H4 (cell line): Measurements from ENCODE around the gene PHF11. TPM values are rescaled to one million over a fixed set of nuclear protein-coding genes. Genes with fewer than 3 reads are reported as not detected.

ENCODE experiments used
- DNase-seq: peaks from one replicate; pipeline ENCODE4 v3.0.0-alpha.2; 2015; ENCODE audit warnings: low spot score
- total RNA-seq: library from RNA; depleted of rRNA; stranded (reverse); fragments of >200 nt; shearing (Covaris generic); gene quantifications from 2 replicates; pipeline ENCODE4 v1.2.3, GENCODE V29; 2014; rRNA removed

Gene PHF11
- total RNA-seq, result 9.0 and 13.6 TPM in 2 replicates

GRCh38 chr13:49495783-49496762, at the start of gene PHF11:
TSS of gene PHF11 (plus strand) at chr13:49495953. CDS start at chr13:49496002, 49 bp downstream.
- peak; percentile 59 for DNase-seq

GRCh38 chr13:49446473-49446872, 49.3 kb upstream of the PHF11 start:
- DNase-seq, result no peak

- DNase-seq, result no peak
Measured at GRCh38 chr13:49448753-49449152, 47.0 kb upstream of the PHF11 start.

GRCh38 chr13:49450105-49450819, 45.5 kb upstream of the PHF11 start:
- DNase-seq, result no peak

- no peak for DNase-seq
Measured at GRCh38 chr13:49452725-49453457, 42.9 kb upstream of the PHF11 start.

- no peak for DNase-seq
Measured at GRCh38 chr13:49453465-49453864, 42.3 kb upstream of the PHF11 start.

- peak; percentile 68 for DNase-seq
Measured at GRCh38 chr13:49454388-49455006, 41.3 kb upstream of the PHF11 start.

- no peak for DNase-seq
Measured at GRCh38 chr13:49455007-49455398, 40.8 kb upstream of the PHF11 start.

GRCh38 chr13:49456156-49456555, 39.6 kb upstream of the PHF11 start:
- DNase-seq, result no peak

GRCh38 chr13:49457221-49457620, 38.5 kb upstream of the PHF11 start:
- DNase-seq, result no peak

GRCh38 chr13:49459580-49459979, 36.2 kb upstream of the PHF11 start:
- no peak for DNase-seq

GRCh38 chr13:49464085-49464484, 31.7 kb upstream of the PHF11 start:
- no peak for DNase-seq

GRCh38 chr13:49464621-49465325, 31.0 kb upstream of the PHF11 start:
- DNase-seq, result peak; percentile 66

GRCh38 chr13:49466292-49466838, 29.4 kb upstream of the PHF11 start:
- DNase-seq, result no peak

- DNase-seq, result no peak
Measured at GRCh38 chr13:49472186-49472585, 23.6 kb upstream of the PHF11 start.

GRCh38 chr13:49476529-49476928, 19.2 kb upstream of the PHF11 start:
- DNase-seq, result no peak

GRCh38 chr13:49481788-49482187, 14.0 kb upstream of the PHF11 start:
- DNase-seq, result no peak

GRCh38 chr13:49488563-49488962, 7.2 kb upstream of the PHF11 start:
- DNase-seq, result no peak

- no peak for DNase-seq
Measured at GRCh38 chr13:49494645-49495044, 1.1 kb upstream of the PHF11 start.

- DNase-seq, result peak; percentile 17
Measured at GRCh38 chr13:49496837-49497236, 1.1 kb downstream of the PHF11 start.

- no peak for DNase-seq
Measured at GRCh38 chr13:49497272-49497671, 1.5 kb downstream of the PHF11 start.
